K562 (cell line): Measurements from ENCODE around the gene CHSY1. TPM values are rescaled to one million over a fixed set of nuclear protein-coding genes. Genes with fewer than 3 reads are reported as not detected.

Experiments used
- ATAC-seq: fragments of 200-7000 bp; cut with Tn5 transposase; 3 replicates; pipeline ENCODE4 v1.9.1; 2020; ENCODE audit warnings: moderate library complexity
- BruUV-seq: library from RNA; stranded (reverse); fragments of 400-500 nt; replicated peaks from 2 replicates; lab custom pipeline; 2021; lab: Mats Ljungman, UMichigan
- CTCF ChIA-PET: fragments of 300-600 bp; formaldehyde crosslinking; extraction: SDS; loops from one replicate; lab custom pipeline; 2021; ENCODE audit warnings: low intra/inter-chr PET ratio; lab: Yijun Ruan, JAX
- POLR2A ChIA-PET: fragments of 300-600, 350-650 bp; sonication (Branson Sonifier 250); formaldehyde crosslinking; extraction: SDS; loops from one replicate; lab custom pipeline; 2021; ENCODE audit warnings: antibody characterized with exemption, inconsistent platforms; lab: Yijun Ruan, JAX
- DNase-seq, 4 experiments: peaks; one replicate each; pipeline versions ENCODE4 v3.0.0 to v3.0.0-alpha.2; 2011 to 2018; ENCODE audit warnings: low spot score in 3 of 4, mixed read lengths in 3 of 4; ENCODE audit errors: extremely low read depth in 1 of 4
- FAIRE-seq: peaks from 2 replicates; lab custom pipeline; 2011; peaks lifted over from hg19 to GRCh38; lab: Jason Lieb, UNC
- H2AFZ ChIP-seq: 2 replicates; pipeline ENCODE4 v1.6.0; 2011; ENCODE audit warnings: low read depth, low read length, control low read depth, inconsistent platforms
- H3K27ac ChIP-seq: fragments of 200-600 bp; 3 replicates; pipeline ENCODE4 v1.8.0; 2011; ENCODE audit warnings: low read depth, mild to moderate bottlenecking, control low read depth, inconsistent platforms, low read length, moderate library complexity, mixed read lengths; ENCODE audit errors: extremely low read depth
- H3K27me3 ChIP-seq, 2 experiments: fragments of 300-600 bp in 1 of 2; 2 replicates in 1 of 2; 3 replicates in 1 of 2; pipeline versions ENCODE4 v1.6.0 to v1.8.0; 2011; ENCODE audit warnings: inconsistent platforms in 2 of 2, low read length in 2 of 2, mild to moderate bottlenecking in 1 of 2, mixed read lengths in 1 of 2, moderate library complexity in 1 of 2; ENCODE audit not compliant: control insufficient read depth in 2 of 2, insufficient read depth in 2 of 2
- H3K36me3 ChIP-seq: fragments of 300-600 bp; 3 replicates; pipeline ENCODE4 v1.8.0; 2011; ENCODE audit warnings: mild to moderate bottlenecking, low read length, inconsistent platforms; ENCODE audit not compliant: control insufficient read depth, insufficient read depth
- H3K4me1 ChIP-seq, 2 experiments: fragments of 200-600 bp in 1 of 2; replicated peaks in 1 of 2; 2 replicates in 1 of 2; 3 replicates in 1 of 2; pipeline versions ENCODE4 v1.5.1 to v1.8.0; 2011; ENCODE audit warnings: inconsistent platforms in 2 of 2, low read length in 2 of 2, mild to moderate bottlenecking in 1 of 2, mixed read lengths in 1 of 2, moderate library complexity in 1 of 2; ENCODE audit not compliant: control insufficient read depth in 2 of 2, insufficient read depth in 2 of 2
- H3K4me2 ChIP-seq: 2 replicates; pipeline ENCODE4 v1.6.1; 2011; ENCODE audit warnings: low read length, control low read depth, inconsistent platforms, mixed read lengths; ENCODE audit not compliant: insufficient read depth
- H3K4me3 ChIP-seq: fragments of 200-600 bp; sonication (generic), shearing (Covaris generic); 2 replicates; pipeline ENCODE4 v1.5.1; 2016; ENCODE audit warnings: control low read depth, inconsistent platforms
- H3K79me2 ChIP-seq: fragments of 200-600 bp; 3 replicates; pipeline ENCODE4 v1.8.0; 2011; ENCODE audit warnings: low read length, inconsistent platforms; ENCODE audit not compliant: control insufficient read depth, insufficient read depth
- H3K9ac ChIP-seq, 2 experiments: 2 replicates each; pipeline versions ENCODE4 v1.6.0 to v1.6.1; 2011; ENCODE audit warnings: low read depth in 2 of 2, low read length in 2 of 2, control low read depth in 1 of 2, inconsistent platforms in 1 of 2, mild to moderate bottlenecking in 1 of 2, mixed read lengths in 1 of 2; ENCODE audit not compliant: insufficient read depth in 1 of 2
- H3K9me1 ChIP-seq: one replicate; pipeline ENCODE4 v1.6.0; 2011; ENCODE audit warnings: inconsistent platforms, mild to moderate bottlenecking, low read length, moderate library complexity; ENCODE audit not compliant: control insufficient read depth, insufficient read depth
- H3K9me3 ChIP-seq: replicated peaks from 2 replicates; pipeline ENCODE4 v1.5.1; 2011; ENCODE audit warnings: low read depth, low read length, inconsistent platforms; ENCODE audit not compliant: control insufficient read depth, insufficient read depth
- H4K20me1 ChIP-seq: replicated peaks from 2 replicates; pipeline ENCODE4 v1.6.1; 2011; ENCODE audit warnings: low read length, inconsistent platforms, mixed read lengths; ENCODE audit not compliant: control insufficient read depth, insufficient read depth
- ATF7 ChIP-seq: fragments of 450-650 bp; IDR thresholded peaks from 2 replicates; pipeline ENCODE4 v1.7.1; 2014; ENCODE audit warnings: mild to moderate bottlenecking, moderate library complexity
- CBFB ChIP-seq: sonication (generic); formaldehyde crosslinking; IDR thresholded peaks from 2 replicates; pipeline ENCODE4 v1.4.0; 2020; ENCODE audit warnings: mild to moderate bottlenecking, missing genetic modification reagents
- RBM17 ChIP-seq: fragments of 200-400 bp; formaldehyde crosslinking; IDR thresholded peaks from 2 replicates; pipeline ENCODE4 v1.6.1; 2017; ENCODE audit warnings: low read depth, mild to moderate bottlenecking, low read length, borderline replicate concordance
- SAFB ChIP-seq: fragments of 200-400 bp; formaldehyde crosslinking; IDR thresholded peaks from 2 replicates; pipeline ENCODE4 v1.6.1; 2017; ENCODE audit warnings: low read depth, low read length, borderline replicate concordance
- ZNF24 ChIP-seq: fragments of 450-650 bp; IDR thresholded peaks from 2 replicates; pipeline ENCODE4 v1.6.1; 2016
- WGBS: fragments of 100-300 bp; shearing (Covaris generic); methylation state at CpG from one replicate; pipeline ENCODE4 v1.1.6; 2016; ENCODE audit warnings: low coverage, mixed read lengths; ENCODE audit not compliant: insufficient coverage; ENCODE audit errors: missing lambda C conversion rate; 5-methylcytosine and 5-hydroxymethylcytosine counted together
- in situ Hi-C: fragments of 300-500 bp; cut with MboI; formaldehyde crosslinking; loops from 4 replicates; pipeline ENCODE4 v1.15.0; 2018; ENCODE audit warnings: inconsistent platforms, mixed read lengths
- intact Hi-C: fragments of 100-400 bp; cut with micrococcal nuclease; formaldehyde crosslinking; loops from 2 replicates; pipeline ENCODE4 v1.14.2; 2022
- polyA plus RNA-seq, 8 experiments: library from polyadenylated mRNA; depleted of rRNA in 4 of 8; stranded (reverse) in 5 of 8; unstranded in 3 of 8; fragments of >200 nt; fragmentation: Nextera tagmentation in 2 of 8; fragmentation: Illumina TruSeq in 1 of 8; extraction: Ambion mirVana in 2 of 8; extraction: Trizol in 1 of 8; gene quantifications; 2 replicates each; pipeline versions ENCODE4 v1.2.1 to v1.2.3, GENCODE V29; 2011 to 2014; ENCODE audit warnings: inconsistent platforms in 1 of 8, missing spikeins in 1 of 8
- total RNA-seq, 7 experiments: library from RNA; depleted of rRNA in 6 of 7; stranded (reverse); fragments of >200 nt in 6 of 7; fragmentation: Illumina TruSeq in 2 of 7; extraction: Trizol in 2 of 7; gene quantifications; 2 replicates each; pipeline versions ENCODE4 v1.2.1 to v1.2.3, GENCODE V29; 2011 to 2021; ENCODE audit warnings: low replicate concordance in 1 of 7
- TF ChIP-seq, protein P1 (sequence below): fragments of 450-650 bp; IDR thresholded peaks from one replicate; pipeline ENCODE4 v1.6.1; 2018; ENCODE audit warnings: mild to moderate bottlenecking, moderate library complexity; ENCODE audit not compliant: partially characterized antibody

CHSY1 gene
- total and polyA plus RNA-seq, 9 of the 15 experiments (the other 6 are each of a cell fraction or from before 2014, with no cell fraction given): 7.0 to 16.4 (median 13.4) TPM

DNA sequence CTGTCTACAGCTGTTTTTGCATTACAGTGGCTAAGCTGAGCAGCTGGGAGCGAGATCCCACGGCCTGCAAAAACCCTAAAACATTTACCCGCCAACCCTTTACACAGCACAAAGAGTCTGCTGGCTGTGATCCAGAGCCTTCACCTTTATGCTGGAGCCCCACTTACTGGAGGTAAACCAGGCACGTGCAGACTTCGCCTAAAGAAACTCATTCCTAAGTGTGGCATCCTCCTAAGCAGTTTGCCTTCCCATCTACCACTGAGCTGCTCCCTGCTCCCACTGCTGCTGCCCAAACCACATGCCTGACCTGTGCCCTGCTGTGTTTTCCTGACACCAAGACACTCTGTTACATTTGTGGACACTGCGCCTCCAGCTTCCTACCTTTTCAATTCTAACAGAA lies 53.0 kb downstream of the CHSY1 start:
- peaks cover 53% of the 10 kb centered on the region for H3K79me2 ChIP-seq
- H2AFZ ChIP-seq: no peak overlapping the region
- H3K27me3 ChIP-seq: no peaks in the 10 kb centered on the region
- TF ChIP-seq ZNF24 (no peak), RBM17 (no peak), ATF7 (no peak), CBFB (no peak), SAFB (no peak)
- TF ChIP-seq, protein P1, sequence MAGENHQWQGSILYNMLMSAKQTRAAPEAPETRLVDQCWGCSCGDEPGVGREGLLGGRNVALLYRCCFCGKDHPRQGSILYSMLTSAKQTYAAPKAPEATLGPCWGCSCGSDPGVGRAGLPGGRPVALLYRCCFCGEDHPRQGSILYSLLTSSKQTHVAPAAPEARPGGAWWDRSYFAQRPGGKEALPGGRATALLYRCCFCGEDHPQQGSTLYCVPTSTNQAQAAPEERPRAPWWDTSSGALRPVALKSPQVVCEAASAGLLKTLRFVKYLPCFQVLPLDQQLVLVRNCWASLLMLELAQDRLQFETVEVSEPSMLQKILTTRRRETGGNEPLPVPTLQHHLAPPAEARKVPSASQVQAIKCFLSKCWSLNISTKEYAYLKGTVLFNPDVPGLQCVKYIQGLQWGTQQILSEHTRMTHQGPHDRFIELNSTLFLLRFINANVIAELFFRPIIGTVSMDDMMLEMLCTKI: no peak
- DNase-seq (no peak), ATAC-seq (no peak), FAIRE-seq (no peak)
- in situ Hi-C loops: no loop called here
- peaks cover 18% of the 10 kb centered on the region; the same call in 1 of the 2 replicates for H4K20me1 ChIP-seq
- no peaks in the 10 kb centered on the region for H3K36me3 ChIP-seq
- H3K4me3 ChIP-seq: no peak overlapping the region
- H3K4me2 ChIP-seq: no peak overlapping the region
- whole genome bisulfite sequencing: 71% methylated on average over 6 of the region's 6 CpGs
- no peaks in the 10 kb centered on the region for H3K9me3 ChIP-seq
- CTCF ChIA-PET: no interaction called here
- H3K9me1 ChIP-seq: no peaks in the 10 kb centered on the region
- intact Hi-C loops: no loop called here
- H3K4me1 ChIP-seq: no peaks in the 10 kb centered on the region; a peak in 2 of 5 replicates
- no peak overlapping the region for H3K9ac ChIP-seq
- POLR2A ChIA-PET: interaction anchor here (0.6 kb wide), 1 partner anchor 14 kb away, joined by 5 read pairs; no protein-coding TSS in a partner anchor
- H3K27ac ChIP-seq: no peak overlapping the region
- BruUV-seq: no TSS peak
